ENCODE results near the gene POLR2M. TPM values are rescaled to one million over a fixed set of nuclear protein-coding genes. Genes with fewer than 3 reads are reported as not detected.

The POLR2M gene
- total and polyA plus RNA-seq, 10 donors = 33.5 to 163 (median 68.9) TPM

DNA sequence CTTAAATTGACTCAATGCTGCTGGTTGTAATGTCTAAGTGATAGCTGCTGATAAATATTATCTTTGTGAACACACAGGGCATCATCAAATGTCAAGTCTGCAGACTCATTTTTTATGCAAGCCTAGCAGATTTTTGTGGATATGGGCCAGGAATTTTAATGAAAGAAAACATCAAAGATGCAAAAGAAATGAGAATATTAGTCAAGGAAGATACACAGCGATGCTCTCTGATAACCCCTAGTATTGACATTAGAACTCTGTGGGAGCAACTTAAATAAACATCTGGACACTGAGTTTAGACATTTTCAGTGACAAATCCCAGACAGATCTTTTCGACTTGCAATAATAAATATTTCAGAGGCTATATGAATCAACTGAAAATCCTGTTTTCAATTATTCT is 28.3 kb downstream of the POLR2M start:
- no peak for TF ChIP-seq POLR2AphosphoS5 (IDR thresholded peaks at IDR 0.05)
- TF ChIP-seq, protein P1, sequence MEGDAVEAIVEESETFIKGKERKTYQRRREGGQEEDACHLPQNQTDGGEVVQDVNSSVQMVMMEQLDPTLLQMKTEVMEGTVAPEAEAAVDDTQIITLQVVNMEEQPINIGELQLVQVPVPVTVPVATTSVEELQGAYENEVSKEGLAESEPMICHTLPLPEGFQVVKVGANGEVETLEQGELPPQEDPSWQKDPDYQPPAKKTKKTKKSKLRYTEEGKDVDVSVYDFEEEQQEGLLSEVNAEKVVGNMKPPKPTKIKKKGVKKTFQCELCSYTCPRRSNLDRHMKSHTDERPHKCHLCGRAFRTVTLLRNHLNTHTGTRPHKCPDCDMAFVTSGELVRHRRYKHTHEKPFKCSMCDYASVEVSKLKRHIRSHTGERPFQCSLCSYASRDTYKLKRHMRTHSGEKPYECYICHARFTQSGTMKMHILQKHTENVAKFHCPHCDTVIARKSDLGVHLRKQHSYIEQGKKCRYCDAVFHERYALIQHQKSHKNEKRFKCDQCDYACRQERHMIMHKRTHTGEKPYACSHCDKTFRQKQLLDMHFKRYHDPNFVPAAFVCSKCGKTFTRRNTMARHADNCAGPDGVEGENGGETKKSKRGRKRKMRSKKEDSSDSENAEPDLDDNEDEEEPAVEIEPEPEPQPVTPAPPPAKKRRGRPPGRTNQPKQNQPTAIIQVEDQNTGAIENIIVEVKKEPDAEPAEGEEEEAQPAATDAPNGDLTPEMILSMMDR (IDR thresholded peaks at IDR 0.05 in 8 of 11, conservative IDR thresholded peaks at IDR 0.05 in 3 of 11) = no peak
- TF ChIP-seq POLR2A (IDR thresholded peaks at IDR 0.05) = no peak
- Histone ChIP-seq H3K27me3 (replicated peaks in 1 of 7) (no peaks in the 10 kb centered on the region), H3K4me1 (peaks cover 0 to 8% (median 4%) of the 10 kb centered on the region in 6 donors), H3K36me3 (no peaks in the 10 kb centered on the region), H3K4me3 (no peak overlapping the region), H3K27ac (no peak overlapping the region), H3K9me3 (peaks cover 0 to 6% (median 0%) of the 10 kb centered on the region in 8 donors)
- WGBS, 5 donors = 65 to 92% (median 79%) methylated on average over 2 of the region's 2 CpGs
- no peak for DNase-seq
- intact Hi-C loops (cut with DNase I; ENCODE audit: low total_unique reads) = no loop called here

GRCh38 chr15:57735431-57735830 is 28.9 kb downstream of the POLR2M start:
- intact Hi-C loops (cut with DNase I; ENCODE audit: low total_unique reads) = no loop called here
- Histone ChIP-seq H3K4me1 (peaks cover 0 to 8% (median 4%) of the 10 kb centered on the region in 6 donors), H3K9me3 (peaks cover 0 to 6% (median 0%) of the 10 kb centered on the region in 8 donors), H3K27ac (no peak overlapping the region), H3K36me3 (no peaks in the 10 kb centered on the region), H3K4me3 (no peak overlapping the region), H3K27me3 (replicated peaks in 1 of 7) (no peaks in the 10 kb centered on the region)
- TF ChIP-seq, protein P1 (IDR thresholded peaks at IDR 0.05 in 8 of 11, conservative IDR thresholded peaks at IDR 0.05 in 3 of 11) = no peak
- TF ChIP-seq POLR2A (IDR thresholded peaks at IDR 0.05) = no peak
- no peak for TF ChIP-seq POLR2AphosphoS5 (IDR thresholded peaks at IDR 0.05)
- 81 to 92% (median 90%) methylated on average over 8 of the region's 8 CpGs for WGBS, 5 donors
- DNase-seq = no peak

GRCh38 chr15:57735891-57736290 is 29.4 kb downstream of the POLR2M start:
- no peak for DNase-seq
- H3K36me3 ChIP-seq = no peaks in the 10 kb centered on the region
- no peak for TF ChIP-seq POLR2AphosphoS5 (IDR thresholded peaks at IDR 0.05)
- TF ChIP-seq, protein P1 (IDR thresholded peaks at IDR 0.05 in 8 of 11, conservative IDR thresholded peaks at IDR 0.05 in 3 of 11) = no peak
- no peak for TF ChIP-seq POLR2A (IDR thresholded peaks at IDR 0.05)
- no peaks in the 10 kb centered on the region for H3K27me3 ChIP-seq (replicated peaks in 1 of 7)
- H3K4me3 ChIP-seq = no peak overlapping the region
- peaks cover 0 to 8% (median 4%) of the 10 kb centered on the region in 6 donors for H3K4me1 ChIP-seq
- H3K27ac ChIP-seq = no peak overlapping the region
- H3K9me3 ChIP-seq = peaks cover 0 to 6% (median 0%) of the 10 kb centered on the region in 8 donors
- intact Hi-C loops (cut with DNase I; ENCODE audit: low total_unique reads) = no loop called here
- 89 to 97% (median 91%) methylated on average over 4 of the region's 4 CpGs for WGBS, 5 donors

DNA sequence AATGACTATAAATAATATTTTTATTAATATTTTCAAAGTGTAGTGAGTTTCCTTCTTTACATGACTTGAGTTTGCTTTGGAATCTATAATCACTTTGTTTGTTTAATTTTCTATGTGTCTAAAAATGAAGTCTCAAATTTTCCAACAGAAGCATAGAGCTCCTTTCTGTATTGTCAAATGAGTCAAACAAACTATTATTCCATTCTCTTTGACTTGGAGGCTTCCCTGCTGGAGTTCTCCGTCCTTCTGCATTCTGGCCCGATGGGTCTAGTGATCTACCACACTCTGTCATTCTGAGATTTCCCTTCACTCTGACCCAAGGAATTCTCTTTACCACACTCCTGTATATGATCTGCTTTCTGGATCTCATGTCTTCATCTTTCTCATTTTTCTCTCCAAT is 30.1 kb downstream of the POLR2M start:
- no peak for DNase-seq
- no peak overlapping the region for H3K27ac ChIP-seq
- 95 to 99% (median 97%) methylated on average over 2 of the region's 2 CpGs for WGBS, 5 donors
- peaks cover 0 to 6% (median 0%) of the 10 kb centered on the region in 8 donors for H3K9me3 ChIP-seq
- TF ChIP-seq, protein P1 (IDR thresholded peaks at IDR 0.05 in 8 of 11, conservative IDR thresholded peaks at IDR 0.05 in 3 of 11) = no peak
- TF ChIP-seq POLR2A (IDR thresholded peaks at IDR 0.05) (no peak), POLR2AphosphoS5 (IDR thresholded peaks at IDR 0.05) (no peak)
- no peaks in the 10 kb centered on the region for H3K27me3 ChIP-seq (replicated peaks in 1 of 7)
- H3K36me3 ChIP-seq = no peaks in the 10 kb centered on the region
- intact Hi-C loops (cut with DNase I; ENCODE audit: low total_unique reads) = no loop called here
- H3K4me1 ChIP-seq = peaks cover 0 to 8% (median 4%) of the 10 kb centered on the region in 6 donors
- H3K4me3 ChIP-seq = no peak overlapping the region
